T-helper 17 cell (primary cell): ENCODE measurements around the gene SSX2IP. TPM values are rescaled to one million over a fixed set of nuclear protein-coding genes. Genes with fewer than 3 reads are reported as not detected.

Source experiments
- total RNA-seq, 4 donors: library from RNA in 2 of 4; stranded (reverse) in 2 of 4; gene quantifications; one replicate each; pipeline ENCODE4 v1.2.3 and lab custom pipeline; 2022 to 2026

The SSX2IP gene
- total RNA-seq, 2 donors from 2014 or later = 6.6 to 17.2 TPM

Other genes with a start within 250 kb of the SSX2IP start
- gene RPF1, start 211.2 kb downstream of the SSX2IP start, total RNA-seq = 10 to 100 TPM; 41.0 to 52.7 TPM
- 1 to 10 TPM in 1 of 2 donors, not detected in 1; 1.2 TPM for gene SPATA1, start 184.1 kb downstream of the SSX2IP start, total RNA-seq
- 10 to 100 TPM; 27.6 to 34.8 TPM for gene GNG5, start 183.9 kb downstream of the SSX2IP start, total RNA-seq
- 10 to 100 TPM; 11.7 to 15.0 TPM for gene CTBS, start 116.0 kb downstream of the SSX2IP start, total RNA-seq
- gene LPAR3, start 202.7 kb upstream of the SSX2IP start, total RNA-seq = 1 to 10 TPM; 1.9 to 2.1 TPM